GDM1 (cell line): Measurements from ENCODE around the gene EIF2S3B.

Experiments
- DNase-seq: peaks from one replicate; lab custom pipeline; 2025; lab: John Stamatoyannopoulos, UW

The EIF2S3B gene

DNA sequence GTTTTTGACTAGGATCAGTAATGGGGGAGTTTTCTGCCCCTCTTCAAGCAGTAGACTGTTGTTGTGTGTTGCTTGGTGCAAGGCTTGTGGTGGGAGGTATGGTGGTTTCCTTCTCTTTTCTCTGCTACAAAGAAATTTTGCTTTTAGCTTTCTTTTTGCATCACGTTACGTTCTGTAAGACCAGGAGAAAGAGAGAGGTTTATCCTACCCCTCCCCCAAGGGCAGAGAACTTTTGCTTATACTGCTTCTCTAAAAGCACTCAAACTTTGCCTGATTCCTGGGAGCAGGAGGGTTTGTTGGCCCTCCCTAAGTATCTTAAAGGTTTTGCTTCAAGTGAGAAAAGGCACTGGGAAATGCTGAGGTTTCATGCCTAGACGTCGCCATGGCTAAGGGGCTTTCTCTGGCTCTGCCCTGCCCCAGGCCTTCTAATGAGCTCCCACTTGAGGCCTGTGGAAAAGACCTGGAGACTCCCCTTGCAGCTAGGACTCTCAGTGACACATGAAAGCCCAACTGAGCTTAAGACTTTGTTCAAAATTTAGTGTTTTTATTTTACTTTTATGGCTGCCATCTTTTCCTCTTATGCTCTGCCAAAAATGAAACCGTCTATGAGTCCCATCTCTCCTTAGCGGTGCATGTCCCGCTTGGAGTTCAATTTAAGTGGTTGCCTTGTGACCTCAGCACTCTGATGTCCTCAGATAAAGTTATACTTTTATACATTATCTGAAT lies 49.2 kb downstream of the EIF2S3B start:
- no peak for DNase-seq

DNA sequence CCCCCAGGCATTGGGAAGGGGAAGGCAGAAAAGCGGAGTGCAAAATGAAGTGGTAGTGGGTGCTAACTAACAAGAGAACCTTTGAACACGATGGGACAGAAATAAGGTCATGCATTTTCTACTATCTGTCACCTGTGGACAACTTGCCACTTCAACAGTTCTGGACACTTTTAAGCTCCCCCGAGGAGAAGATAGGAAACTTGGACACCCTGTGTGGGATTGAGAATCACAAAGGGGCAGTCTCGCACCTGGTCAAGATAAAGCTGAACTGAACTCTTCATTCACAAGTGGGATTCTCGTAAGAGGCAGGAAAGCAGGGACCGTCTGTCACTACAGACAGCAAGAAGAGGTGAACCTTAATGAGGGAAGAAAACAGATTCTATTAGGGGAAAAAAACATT lies 51.6 kb downstream of the EIF2S3B start:
- no peak for DNase-seq

- no peak for DNase-seq
These were observed 52.1 kb downstream of the EIF2S3B start for GRCh38 chr12:10557766-10558165.
